ENCODE results near the gene POLD3.
A peak's percentile ranks its signal among the peaks of the same experiment; 100 is the strongest.

POLD3 gene, protein sequence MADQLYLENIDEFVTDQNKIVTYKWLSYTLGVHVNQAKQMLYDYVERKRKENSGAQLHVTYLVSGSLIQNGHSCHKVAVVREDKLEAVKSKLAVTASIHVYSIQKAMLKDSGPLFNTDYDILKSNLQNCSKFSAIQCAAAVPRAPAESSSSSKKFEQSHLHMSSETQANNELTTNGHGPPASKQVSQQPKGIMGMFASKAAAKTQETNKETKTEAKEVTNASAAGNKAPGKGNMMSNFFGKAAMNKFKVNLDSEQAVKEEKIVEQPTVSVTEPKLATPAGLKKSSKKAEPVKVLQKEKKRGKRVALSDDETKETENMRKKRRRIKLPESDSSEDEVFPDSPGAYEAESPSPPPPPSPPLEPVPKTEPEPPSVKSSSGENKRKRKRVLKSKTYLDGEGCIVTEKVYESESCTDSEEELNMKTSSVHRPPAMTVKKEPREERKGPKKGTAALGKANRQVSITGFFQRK

DNA sequence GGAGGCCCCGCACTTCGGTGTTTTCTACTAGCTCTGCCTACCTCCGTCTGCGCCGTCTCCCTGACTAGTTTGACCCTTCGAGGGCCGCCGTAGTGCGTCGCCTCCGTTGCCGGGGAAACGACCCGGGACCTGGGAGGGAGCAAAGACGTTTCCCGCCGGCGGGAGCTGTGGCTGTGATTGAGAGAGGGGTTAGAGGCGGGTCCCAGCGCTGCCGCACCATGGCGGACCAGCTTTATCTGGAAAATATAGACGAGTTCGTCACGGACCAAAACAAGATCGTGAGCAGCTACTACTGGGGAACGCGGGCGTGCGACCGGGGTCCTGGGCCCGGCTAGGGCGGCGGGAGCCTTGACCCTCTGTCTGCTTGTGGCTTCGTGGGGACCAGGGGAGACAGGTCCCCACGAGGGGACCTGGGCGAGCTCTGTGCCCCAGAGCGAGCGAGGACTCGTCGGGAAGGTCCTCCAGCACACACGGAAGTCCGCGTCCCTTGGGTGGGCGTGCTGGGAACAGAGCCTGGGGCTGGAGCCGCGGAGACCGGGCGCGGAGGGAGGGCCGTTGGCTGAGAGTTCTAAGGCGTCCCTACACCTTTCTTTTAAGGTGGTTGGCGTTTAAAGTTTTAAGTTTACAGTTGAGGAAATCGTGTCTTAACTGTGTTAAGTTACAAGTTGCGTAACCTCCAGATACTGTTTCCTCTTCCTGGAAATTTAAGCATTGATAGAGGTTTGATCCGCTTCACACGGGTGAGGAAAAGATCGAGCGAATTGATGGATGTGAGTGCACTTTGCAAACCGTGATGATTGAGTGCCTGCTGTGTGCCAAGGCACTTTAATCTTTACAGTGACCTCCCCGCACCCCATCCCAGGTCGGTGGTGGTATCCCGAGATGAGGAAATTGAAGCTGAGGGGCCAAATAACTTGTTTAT lies at the start of gene POLD3:
TSS of gene POLD3 (plus strand) at position 142 of the 922 bp plus-strand sequence. CDS start at position 219, 77 bp downstream.
- peak within 1 kb of the TSS; percentile 84 for H3K4me3 ChIP-seq (ENCODE audit: low read length)
- H3K9me3 ChIP-seq (ENCODE audit: low read length) = peaks cover 2% of the 10 kb centered on the region
- H3K27me3 ChIP-seq (ENCODE audit: insufficient read depth, low read length) = no peaks in the 10 kb centered on the region
- H2AFZ ChIP-seq (ENCODE audit: low read depth, low read length) = peak within 1 kb of the TSS; percentile 75
- H3K4me1 ChIP-seq (ENCODE audit: insufficient read depth, low read length) = peaks cover 9% of the 10 kb centered on the region
- peaks cover 28% of the 10 kb centered on the region for H3K36me3 ChIP-seq (ENCODE audit: insufficient read depth, low read length)

DNA sequence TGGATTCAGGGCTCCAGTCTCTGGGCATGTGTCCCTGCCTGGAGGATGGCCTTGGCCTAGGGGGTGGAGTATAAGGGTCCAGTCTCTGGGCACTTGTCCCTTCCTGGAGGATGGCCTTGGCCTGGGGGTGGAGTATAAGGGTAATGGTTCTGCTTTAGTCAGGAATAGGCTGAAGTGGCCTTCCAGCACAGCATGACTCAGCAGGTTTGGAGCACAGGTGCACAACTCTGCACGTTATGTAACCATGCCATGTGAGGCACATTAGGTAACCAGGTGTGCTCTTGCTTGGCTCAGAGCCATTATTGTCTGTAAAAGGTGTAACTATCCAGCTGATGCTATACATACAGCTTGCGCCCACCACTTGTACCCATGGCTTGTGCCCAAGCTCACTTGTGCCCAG lies 48.4 kb upstream of the POLD3 start:
- no peaks in the 10 kb centered on the region for H3K4me1 ChIP-seq (ENCODE audit: insufficient read depth, low read length)
- no peak overlapping the region for H3K4me3 ChIP-seq (ENCODE audit: low read length)
- no peaks in the 10 kb centered on the region for H3K27me3 ChIP-seq (ENCODE audit: insufficient read depth, low read length)
- no peaks in the 10 kb centered on the region for H3K36me3 ChIP-seq (ENCODE audit: insufficient read depth, low read length)
- H2AFZ ChIP-seq (ENCODE audit: low read depth, low read length) = no peak overlapping the region
- H3K9me3 ChIP-seq (ENCODE audit: low read length) = peaks cover 12% of the 10 kb centered on the region

DNA sequence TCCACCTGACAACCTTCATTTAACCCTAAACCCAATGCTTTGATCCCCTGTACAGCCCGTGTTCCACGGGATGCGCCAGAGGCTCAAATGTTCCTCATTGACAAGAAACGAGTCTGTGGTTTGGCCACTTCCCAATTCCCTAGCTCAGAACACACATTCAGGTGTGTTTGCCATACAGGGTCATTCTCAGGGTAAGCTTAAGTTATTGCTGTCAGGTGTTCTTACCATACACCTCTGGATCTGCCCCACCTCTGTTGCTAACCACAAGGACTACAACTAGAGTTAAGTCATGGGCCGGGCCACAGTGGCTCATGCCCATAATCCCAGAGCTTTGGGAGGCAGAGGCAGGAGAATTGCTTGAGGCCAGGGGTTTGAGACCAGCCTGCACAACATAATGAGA lies 45.6 kb upstream of the POLD3 start:
- no peak overlapping the region for H2AFZ ChIP-seq (ENCODE audit: low read depth, low read length)
- H3K36me3 ChIP-seq (ENCODE audit: insufficient read depth, low read length) = no peaks in the 10 kb centered on the region
- no peaks in the 10 kb centered on the region for H3K27me3 ChIP-seq (ENCODE audit: insufficient read depth, low read length)
- no peak overlapping the region for H3K4me3 ChIP-seq (ENCODE audit: low read length)
- H3K4me1 ChIP-seq (ENCODE audit: insufficient read depth, low read length) = no peaks in the 10 kb centered on the region
- peaks cover 9% of the 10 kb centered on the region for H3K9me3 ChIP-seq (ENCODE audit: low read length)

DNA sequence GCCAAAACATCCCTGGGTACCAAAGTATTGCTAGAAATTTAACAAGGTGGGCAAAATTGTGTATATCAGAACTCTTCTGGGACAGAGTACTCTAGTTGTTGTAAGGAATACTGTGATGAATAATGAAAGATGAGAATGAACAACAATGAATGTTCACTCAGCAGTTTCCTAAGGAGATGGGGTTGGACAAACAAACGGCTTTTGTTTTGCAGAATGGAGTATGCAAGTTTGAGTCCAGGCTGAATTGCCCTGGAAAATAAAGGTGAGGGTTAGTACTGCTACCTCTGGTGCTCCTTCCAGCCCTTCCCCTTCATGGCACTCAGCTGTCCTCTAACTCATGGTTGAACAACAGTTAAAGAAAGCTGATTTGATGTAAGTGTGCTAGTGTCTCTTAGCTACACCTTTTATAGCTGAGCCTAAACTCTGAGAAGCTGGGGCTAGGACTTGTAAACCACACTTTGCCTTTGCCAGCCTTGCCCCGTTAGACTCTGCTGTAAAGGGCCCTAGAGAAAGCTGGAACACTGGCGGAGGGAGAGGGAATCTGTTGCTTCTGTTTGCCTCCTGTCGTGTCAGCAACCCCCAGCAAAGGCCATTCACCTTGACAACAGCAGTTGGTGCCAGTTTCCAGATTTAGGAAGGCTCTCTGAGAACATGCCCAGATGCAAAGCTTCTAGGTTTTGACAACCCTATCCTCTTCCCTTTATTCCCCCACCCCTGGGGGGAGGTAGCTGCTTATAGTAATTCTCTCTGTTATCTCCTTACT lies 41.2 kb upstream of the POLD3 start:
- Histone ChIP-seq H3K4me3 (ENCODE audit: low read length) (no peak overlapping the region), H3K4me1 (ENCODE audit: insufficient read depth, low read length) (no peaks in the 10 kb centered on the region), H3K9me3 (ENCODE audit: low read length) (no peaks in the 10 kb centered on the region), H3K27me3 (ENCODE audit: insufficient read depth, low read length) (no peaks in the 10 kb centered on the region), H2AFZ (ENCODE audit: low read depth, low read length) (no peak overlapping the region), H3K36me3 (ENCODE audit: insufficient read depth, low read length) (no peaks in the 10 kb centered on the region)

DNA sequence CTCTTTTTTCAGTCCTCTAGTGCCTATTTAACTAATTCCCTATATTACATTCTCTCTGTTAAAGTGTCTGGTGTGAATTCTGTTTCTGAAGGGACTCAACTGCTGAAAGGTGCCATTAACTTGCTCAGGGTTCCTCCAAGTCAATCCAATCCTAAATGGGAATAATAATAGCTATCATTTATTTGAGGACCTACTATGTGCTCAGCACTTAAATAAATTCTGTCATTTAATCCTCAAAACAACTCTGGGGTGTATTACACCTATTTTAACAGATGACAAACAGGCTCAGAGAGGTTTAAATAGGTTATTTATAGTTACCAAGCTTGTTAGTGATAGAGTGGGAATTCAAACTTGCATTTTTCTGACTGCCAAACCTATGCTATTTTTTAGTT lies 40.6 kb upstream of the POLD3 start:
- no peak overlapping the region for H2AFZ ChIP-seq (ENCODE audit: low read depth, low read length)
- no peaks in the 10 kb centered on the region for H3K36me3 ChIP-seq (ENCODE audit: insufficient read depth, low read length)
- H3K4me1 ChIP-seq (ENCODE audit: insufficient read depth, low read length) = no peaks in the 10 kb centered on the region
- no peaks in the 10 kb centered on the region for H3K9me3 ChIP-seq (ENCODE audit: low read length)
- no peaks in the 10 kb centered on the region for H3K27me3 ChIP-seq (ENCODE audit: insufficient read depth, low read length)
- no peak overlapping the region for H3K4me3 ChIP-seq (ENCODE audit: low read length)

DNA sequence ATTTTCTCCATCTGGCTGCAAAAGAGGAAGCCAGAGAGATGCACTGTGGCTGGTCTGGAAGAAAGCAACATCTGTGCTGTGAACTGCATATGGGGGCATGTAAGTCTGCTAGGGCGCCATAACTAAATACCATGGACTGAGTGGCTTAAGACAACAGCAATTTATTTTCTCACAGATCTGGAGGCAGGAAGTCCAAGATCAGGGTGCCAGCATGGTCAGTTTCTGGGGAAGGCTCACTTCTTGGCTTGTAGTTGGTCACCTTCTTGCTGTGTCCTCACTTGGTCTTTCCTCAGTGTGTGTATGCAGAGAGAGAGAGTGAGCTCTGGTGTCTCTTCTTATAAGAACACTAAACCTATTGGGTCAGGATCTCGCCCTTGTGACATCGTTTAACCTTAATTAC lies 34.9 kb upstream of the POLD3 start:
- no peaks in the 10 kb centered on the region for H3K27me3 ChIP-seq (ENCODE audit: insufficient read depth, low read length)
- H3K4me1 ChIP-seq (ENCODE audit: insufficient read depth, low read length) = no peaks in the 10 kb centered on the region
- no peak overlapping the region for H3K4me3 ChIP-seq (ENCODE audit: low read length)
- no peak overlapping the region for H2AFZ ChIP-seq (ENCODE audit: low read depth, low read length)
- no peaks in the 10 kb centered on the region for H3K36me3 ChIP-seq (ENCODE audit: insufficient read depth, low read length)
- H3K9me3 ChIP-seq (ENCODE audit: low read length) = no peaks in the 10 kb centered on the region

DNA sequence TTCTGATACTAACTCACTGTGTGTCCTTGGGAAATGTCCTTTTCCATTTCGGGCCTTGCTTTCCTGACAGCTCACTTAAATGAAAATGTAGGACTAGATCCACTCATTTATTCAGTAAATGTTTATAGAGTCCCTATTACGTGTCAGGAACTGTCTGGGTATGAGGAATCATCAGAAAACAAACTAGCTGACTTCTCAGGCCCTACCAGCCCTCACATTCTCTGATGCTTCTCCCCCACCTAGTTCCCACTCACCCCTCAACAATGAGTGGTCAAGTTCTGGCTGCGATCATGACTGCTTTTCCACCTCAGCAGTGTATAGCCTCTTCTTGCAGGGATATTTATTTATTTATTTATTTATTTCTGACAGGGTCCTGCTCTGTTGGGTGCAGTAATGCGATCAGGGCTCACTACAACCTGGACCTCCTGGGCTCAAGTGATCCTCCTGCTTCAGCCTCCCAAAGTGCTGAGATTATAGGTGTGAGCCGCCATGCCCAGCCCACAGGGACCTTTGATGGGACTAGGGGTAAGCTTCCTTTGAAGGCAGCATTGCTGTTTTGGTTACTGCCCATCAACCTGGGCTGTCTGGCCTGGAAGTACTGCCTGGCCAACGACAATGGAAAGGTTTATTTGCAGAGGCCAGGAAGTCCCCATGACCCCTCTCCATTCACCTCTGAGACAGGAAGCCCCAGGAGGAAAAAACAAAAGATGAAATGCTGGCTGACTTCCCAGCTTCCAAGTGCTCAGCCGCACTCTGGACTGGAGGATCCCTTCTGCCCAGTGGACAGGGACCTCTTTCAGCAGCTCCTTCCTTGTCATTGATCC lies 33.1 kb upstream of the POLD3 start:
- Histone ChIP-seq H2AFZ (ENCODE audit: low read depth, low read length) (no peak overlapping the region), H3K4me3 (ENCODE audit: low read length) (no peak overlapping the region), H3K9me3 (ENCODE audit: low read length) (no peaks in the 10 kb centered on the region), H3K36me3 (ENCODE audit: insufficient read depth, low read length) (no peaks in the 10 kb centered on the region), H3K27me3 (ENCODE audit: insufficient read depth, low read length) (no peaks in the 10 kb centered on the region), H3K4me1 (ENCODE audit: insufficient read depth, low read length) (no peaks in the 10 kb centered on the region)

DNA sequence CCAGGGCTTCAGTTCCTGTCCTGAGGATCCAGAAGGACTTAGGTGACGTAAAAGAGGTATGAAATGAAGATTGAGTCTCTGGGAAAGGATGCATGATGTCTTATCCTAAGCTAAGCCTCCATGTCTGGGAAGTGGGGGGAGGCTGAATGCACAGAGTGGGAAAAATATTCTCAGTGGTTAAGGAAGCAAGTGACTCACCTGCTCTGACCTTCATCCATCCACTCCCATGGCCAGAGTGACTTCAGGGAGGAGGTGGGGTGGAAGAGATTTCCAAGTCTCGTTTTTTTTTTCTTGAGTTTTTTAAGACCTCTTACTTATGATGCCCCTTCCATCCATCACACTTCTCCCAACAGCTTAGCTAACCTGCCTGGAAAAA lies 32.5 kb upstream of the POLD3 start:
- Histone ChIP-seq H3K36me3 (ENCODE audit: insufficient read depth, low read length) (no peaks in the 10 kb centered on the region), H2AFZ (ENCODE audit: low read depth, low read length) (no peak overlapping the region), H3K4me1 (ENCODE audit: insufficient read depth, low read length) (no peaks in the 10 kb centered on the region), H3K27me3 (ENCODE audit: insufficient read depth, low read length) (no peaks in the 10 kb centered on the region), H3K4me3 (ENCODE audit: low read length) (no peak overlapping the region), H3K9me3 (ENCODE audit: low read length) (no peaks in the 10 kb centered on the region)

DNA sequence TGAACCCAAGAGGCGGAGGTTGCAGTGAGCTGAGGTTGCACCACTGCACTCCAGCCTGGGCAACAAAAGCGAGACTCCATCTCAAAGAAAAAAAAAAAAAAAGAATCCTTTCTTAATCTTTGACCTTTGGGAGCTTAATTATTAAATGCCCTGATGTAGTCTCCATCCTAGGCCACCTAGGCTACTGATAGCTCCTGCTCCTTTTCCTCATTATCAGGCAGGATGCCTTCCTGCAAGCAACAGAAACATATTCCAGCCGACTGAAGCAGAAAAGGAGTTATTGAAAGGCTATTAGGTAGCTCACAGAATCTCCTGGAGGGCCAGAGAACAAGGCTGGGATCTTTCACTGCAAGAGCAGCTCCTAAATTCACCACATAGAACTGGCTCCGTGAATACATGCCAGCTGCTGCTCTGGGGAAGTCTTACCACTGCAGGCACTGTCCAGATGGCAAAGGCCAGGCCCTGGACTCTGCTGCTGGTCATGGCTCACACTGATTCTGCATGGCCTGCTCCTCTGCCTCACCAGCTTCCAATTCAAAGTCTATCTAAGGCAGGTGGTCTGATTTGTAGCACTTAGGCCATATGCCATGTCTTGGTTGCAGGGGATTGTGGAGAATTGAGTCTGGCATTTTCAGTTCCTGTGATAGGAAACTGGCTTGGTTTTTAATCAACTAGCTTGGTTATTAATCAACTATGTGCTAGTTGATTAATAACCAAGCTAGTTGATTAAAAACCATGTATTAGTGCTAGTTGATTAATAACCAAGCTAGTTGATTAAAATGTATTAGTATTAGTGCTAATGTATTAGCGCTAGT lies 26.0 kb upstream of the POLD3 start:
- Histone ChIP-seq H3K27me3 (ENCODE audit: insufficient read depth, low read length) (no peaks in the 10 kb centered on the region), H2AFZ (ENCODE audit: low read depth, low read length) (no peak overlapping the region), H3K9me3 (ENCODE audit: low read length) (no peaks in the 10 kb centered on the region), H3K4me1 (ENCODE audit: insufficient read depth, low read length) (no peaks in the 10 kb centered on the region), H3K36me3 (ENCODE audit: insufficient read depth, low read length) (no peaks in the 10 kb centered on the region), H3K4me3 (ENCODE audit: low read length) (no peak overlapping the region)

DNA sequence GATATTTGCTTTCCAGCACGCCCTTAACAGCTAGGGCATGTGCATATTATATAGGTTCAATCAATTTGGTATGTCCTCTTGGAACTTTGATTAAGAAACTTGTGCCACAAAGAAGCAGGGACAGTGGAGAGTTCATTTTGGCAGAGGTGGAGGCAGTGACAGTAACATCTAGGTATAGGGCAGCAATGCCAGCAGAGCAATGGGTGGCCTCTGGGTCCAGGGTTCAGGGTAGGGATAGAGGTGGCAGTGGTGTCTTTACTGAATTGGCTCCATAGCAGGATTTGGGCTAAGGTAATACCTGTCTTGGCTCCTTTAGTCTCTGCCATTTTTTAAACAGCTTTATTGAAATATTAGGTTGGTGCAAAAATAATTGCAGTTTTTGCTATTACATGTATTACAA lies 24.4 kb upstream of the POLD3 start:
- no peaks in the 10 kb centered on the region for H3K9me3 ChIP-seq (ENCODE audit: low read length)
- H3K4me1 ChIP-seq (ENCODE audit: insufficient read depth, low read length) = no peaks in the 10 kb centered on the region
- no peaks in the 10 kb centered on the region for H3K27me3 ChIP-seq (ENCODE audit: insufficient read depth, low read length)
- no peaks in the 10 kb centered on the region for H3K36me3 ChIP-seq (ENCODE audit: insufficient read depth, low read length)
- H2AFZ ChIP-seq (ENCODE audit: low read depth, low read length) = no peak overlapping the region
- H3K4me3 ChIP-seq (ENCODE audit: low read length) = no peak overlapping the region

DNA sequence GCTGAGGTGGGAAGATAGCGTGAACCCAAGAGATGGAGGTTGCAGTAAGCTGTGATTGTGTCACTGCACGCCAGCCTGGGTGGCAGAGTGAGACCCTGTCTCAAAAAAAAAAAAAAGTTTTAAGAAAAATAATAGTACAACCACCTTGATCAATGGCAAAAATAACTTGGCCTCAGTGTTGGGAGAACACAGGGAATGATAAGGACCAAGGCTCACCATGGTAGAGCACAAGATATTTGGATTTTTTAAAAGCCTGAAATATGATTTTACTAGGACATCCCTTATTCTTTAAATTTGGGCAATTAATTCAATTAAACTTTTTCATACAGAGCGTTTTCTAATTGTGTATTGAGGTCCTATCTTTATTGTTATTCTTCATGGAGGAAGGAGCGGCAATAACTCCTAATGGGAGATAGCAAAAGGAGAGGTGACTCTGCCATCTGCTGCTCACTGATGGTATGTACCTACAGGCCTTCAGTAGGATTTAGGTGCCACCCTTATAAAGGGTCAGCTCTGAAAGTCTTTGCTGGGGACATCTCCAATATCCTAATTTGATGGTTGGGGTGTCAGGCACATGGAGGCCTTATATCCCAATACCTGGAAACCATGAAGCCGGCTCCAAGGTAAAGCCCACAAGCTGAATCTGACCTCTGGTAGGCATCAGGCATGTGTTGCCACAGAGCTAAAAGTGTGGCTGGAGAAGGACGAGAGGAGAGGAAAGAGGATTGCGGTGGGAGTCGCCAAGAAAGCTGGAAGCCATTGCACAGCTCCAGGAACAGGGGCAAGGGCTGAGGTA lies 21.9 kb upstream of the POLD3 start:
- no peak overlapping the region for H3K4me3 ChIP-seq (ENCODE audit: low read length)
- no peaks in the 10 kb centered on the region for H3K36me3 ChIP-seq (ENCODE audit: insufficient read depth, low read length)
- no peaks in the 10 kb centered on the region for H3K9me3 ChIP-seq (ENCODE audit: low read length)
- H2AFZ ChIP-seq (ENCODE audit: low read depth, low read length) = no peak overlapping the region
- H3K4me1 ChIP-seq (ENCODE audit: insufficient read depth, low read length) = no peaks in the 10 kb centered on the region
- H3K27me3 ChIP-seq (ENCODE audit: insufficient read depth, low read length) = no peaks in the 10 kb centered on the region
